Nephron (organoid): ENCODE data around the gene QRFP.

Source experiments
- H3K27ac Mint-ChIP-seq, 3 experiments: 2 replicates each; pipeline ENCODE4 v1.8.0; 2020; ENCODE audit warnings: mixed read lengths in 3 of 3, mild to moderate bottlenecking in 2 of 3, moderate library complexity in 1 of 3
- H3K27me3 Mint-ChIP-seq: 2 replicates; pipeline ENCODE4 v1.8.0; 2021; ENCODE audit warnings: low read depth, mild to moderate bottlenecking, moderate library complexity, mixed read lengths
- H3K36me3 Mint-ChIP-seq: 2 replicates; pipeline ENCODE4 v1.8.0; 2020; ENCODE audit warnings: low read depth, mixed read lengths
- H3K4me1 Mint-ChIP-seq: 2 replicates; pipeline ENCODE4 v1.8.0; 2020; ENCODE audit warnings: mixed read lengths
- H3K4me3 Mint-ChIP-seq, 3 experiments: 2 replicates each; pipeline ENCODE4 v1.8.0; 2020; ENCODE audit warnings: mild to moderate bottlenecking in 3 of 3, mixed read lengths in 3 of 3, moderate library complexity in 2 of 3
- H3K9me3 Mint-ChIP-seq: 2 replicates; pipeline ENCODE4 v1.8.0; 2020; ENCODE audit warnings: mixed read lengths
- TF ChIP-seq, protein P1 (sequence below), 3 experiments: fragments of 200-600 bp; sonication (generic); IDR thresholded peaks; one replicate each; pipeline ENCODE4 v1.5.0; 2021; ENCODE audit warnings: antibody characterized with exemption in 3 of 3; ENCODE audit not compliant: unreplicated experiment in 3 of 3

Gene QRFP

DNA sequence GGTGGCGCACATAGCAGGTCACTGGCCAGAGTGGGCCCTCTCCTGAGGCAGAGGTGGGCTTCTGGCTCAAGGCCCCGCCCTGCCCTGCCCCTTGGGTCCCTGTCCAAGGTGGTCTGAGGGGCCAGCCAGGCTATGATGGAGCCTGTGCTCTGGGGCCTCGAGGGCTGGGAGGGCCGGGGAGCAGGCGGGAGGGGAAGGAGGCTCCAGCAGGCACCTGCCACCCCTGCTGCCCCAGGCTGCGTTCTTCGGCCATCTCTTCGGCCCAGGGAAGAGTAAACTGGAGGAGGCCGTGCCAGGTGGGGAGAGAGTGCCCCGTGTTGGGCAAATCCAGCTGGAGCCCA is 27.8 kb upstream of the QRFP start:
- Mint-ChIP-seq H3K4me1 (peaks cover 27% of the 10 kb centered on the region), H3K4me3 (no peak overlapping the region), H3K27ac (no peak overlapping the region), H3K9me3 (no peaks in the 10 kb centered on the region), H3K27me3 (peaks cover 36% of the 10 kb centered on the region), H3K36me3 (no peaks in the 10 kb centered on the region)
- TF ChIP-seq, protein P1, sequence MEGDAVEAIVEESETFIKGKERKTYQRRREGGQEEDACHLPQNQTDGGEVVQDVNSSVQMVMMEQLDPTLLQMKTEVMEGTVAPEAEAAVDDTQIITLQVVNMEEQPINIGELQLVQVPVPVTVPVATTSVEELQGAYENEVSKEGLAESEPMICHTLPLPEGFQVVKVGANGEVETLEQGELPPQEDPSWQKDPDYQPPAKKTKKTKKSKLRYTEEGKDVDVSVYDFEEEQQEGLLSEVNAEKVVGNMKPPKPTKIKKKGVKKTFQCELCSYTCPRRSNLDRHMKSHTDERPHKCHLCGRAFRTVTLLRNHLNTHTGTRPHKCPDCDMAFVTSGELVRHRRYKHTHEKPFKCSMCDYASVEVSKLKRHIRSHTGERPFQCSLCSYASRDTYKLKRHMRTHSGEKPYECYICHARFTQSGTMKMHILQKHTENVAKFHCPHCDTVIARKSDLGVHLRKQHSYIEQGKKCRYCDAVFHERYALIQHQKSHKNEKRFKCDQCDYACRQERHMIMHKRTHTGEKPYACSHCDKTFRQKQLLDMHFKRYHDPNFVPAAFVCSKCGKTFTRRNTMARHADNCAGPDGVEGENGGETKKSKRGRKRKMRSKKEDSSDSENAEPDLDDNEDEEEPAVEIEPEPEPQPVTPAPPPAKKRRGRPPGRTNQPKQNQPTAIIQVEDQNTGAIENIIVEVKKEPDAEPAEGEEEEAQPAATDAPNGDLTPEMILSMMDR (IDR thresholded peaks at IDR 0.05; ENCODE audit: unreplicated experiment in 3 of 3): no peak

DNA sequence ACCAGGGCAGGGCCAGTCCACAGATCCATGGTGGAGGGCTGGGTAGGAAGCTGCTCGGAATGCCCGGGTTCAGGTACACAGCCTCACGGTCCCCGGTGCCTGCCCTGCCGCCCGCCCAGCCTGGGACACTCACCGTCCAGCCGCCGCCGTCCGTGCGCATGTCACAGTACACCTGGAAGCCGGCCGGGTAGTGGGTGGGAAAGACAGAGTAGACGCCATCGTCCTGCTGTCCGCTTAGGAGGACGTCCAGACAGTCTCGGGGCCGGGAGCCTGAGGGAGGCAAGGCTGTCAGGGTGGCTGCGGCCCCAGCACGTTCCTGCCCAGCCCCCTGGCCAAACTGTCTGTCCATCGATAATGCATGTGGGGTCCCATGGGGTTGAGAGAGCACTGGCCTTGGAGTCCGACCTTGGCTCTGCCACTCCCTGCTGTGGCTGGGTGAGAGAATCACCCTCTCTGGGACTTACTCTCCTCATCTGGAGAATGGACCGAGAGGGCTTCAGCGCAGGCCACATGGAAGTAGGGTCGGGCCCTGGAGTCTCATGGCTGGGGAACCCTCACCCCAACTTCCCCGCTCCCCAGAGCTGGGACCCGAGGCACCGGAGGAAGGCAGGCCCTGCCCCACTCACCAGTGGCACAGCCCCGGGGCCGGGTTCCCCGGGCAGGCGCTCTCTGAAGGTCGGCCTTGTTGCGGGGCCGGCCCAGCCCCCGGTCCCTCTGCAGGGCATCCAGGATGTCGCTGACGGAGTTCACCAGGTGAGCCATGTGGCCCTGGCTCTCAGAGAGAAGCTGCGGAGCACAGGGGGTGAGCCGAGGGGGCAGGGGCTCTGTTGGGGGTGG is 27.2 kb upstream of the QRFP start:
- TF ChIP-seq, protein P1 (IDR thresholded peaks at IDR 0.05; ENCODE audit: unreplicated experiment in 3 of 3): no peak
- Mint-ChIP-seq H3K27ac (no peak overlapping the region), H3K9me3 (no peaks in the 10 kb centered on the region), H3K4me1 (peaks cover 27% of the 10 kb centered on the region), H3K27me3 (peaks cover 36% of the 10 kb centered on the region), H3K36me3 (no peaks in the 10 kb centered on the region), H3K4me3 (no peak overlapping the region)

DNA sequence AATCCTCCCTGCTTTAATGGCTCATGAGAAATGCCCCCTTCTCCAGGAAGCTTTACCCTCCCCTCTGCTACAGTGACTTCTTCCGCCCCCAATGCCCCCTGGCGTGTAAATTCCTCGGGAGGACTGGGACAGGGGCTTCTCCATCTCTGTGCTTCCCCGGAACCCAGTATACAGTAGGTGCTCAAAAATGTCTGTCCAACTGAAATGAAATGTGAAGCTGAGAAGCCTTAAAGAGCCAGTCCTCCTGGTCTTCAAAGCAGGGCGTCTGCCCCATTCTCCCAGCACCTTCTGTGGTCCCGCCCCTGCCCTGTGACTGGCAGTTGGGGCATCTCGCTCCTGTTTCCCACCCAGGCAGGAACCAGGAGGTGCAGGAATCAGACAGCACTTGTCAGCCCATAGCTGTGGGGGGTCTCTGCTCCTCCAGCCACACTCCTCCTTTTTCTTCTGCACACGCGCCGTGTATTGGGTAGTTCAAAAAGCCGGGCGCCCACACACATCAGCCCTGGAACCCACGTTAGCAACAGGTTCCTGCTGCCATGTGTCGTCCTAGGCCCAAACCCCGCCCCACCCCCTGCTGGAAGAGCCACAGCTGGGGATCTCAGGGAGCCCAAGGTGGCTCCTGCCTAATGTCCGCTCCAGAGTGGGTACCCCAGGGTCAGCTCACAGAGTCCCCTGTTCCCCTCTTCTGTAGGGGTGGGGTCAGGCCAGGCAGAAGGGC is 26.4 kb upstream of the QRFP start:
- Mint-ChIP-seq H3K27ac (peak overlapping the region in 2 of 3 experiments; percentile 12 to 88), H3K36me3 (no peaks in the 10 kb centered on the region), H3K9me3 (no peaks in the 10 kb centered on the region), H3K4me3 (peak overlapping the region in 1 of 3 experiments; percentile 43), H3K4me1 (peaks cover 24% of the 10 kb centered on the region), H3K27me3 (peaks cover 36% of the 10 kb centered on the region)
- TF ChIP-seq, protein P1 (IDR thresholded peaks at IDR 0.05; ENCODE audit: unreplicated experiment in 3 of 3): no peak

DNA sequence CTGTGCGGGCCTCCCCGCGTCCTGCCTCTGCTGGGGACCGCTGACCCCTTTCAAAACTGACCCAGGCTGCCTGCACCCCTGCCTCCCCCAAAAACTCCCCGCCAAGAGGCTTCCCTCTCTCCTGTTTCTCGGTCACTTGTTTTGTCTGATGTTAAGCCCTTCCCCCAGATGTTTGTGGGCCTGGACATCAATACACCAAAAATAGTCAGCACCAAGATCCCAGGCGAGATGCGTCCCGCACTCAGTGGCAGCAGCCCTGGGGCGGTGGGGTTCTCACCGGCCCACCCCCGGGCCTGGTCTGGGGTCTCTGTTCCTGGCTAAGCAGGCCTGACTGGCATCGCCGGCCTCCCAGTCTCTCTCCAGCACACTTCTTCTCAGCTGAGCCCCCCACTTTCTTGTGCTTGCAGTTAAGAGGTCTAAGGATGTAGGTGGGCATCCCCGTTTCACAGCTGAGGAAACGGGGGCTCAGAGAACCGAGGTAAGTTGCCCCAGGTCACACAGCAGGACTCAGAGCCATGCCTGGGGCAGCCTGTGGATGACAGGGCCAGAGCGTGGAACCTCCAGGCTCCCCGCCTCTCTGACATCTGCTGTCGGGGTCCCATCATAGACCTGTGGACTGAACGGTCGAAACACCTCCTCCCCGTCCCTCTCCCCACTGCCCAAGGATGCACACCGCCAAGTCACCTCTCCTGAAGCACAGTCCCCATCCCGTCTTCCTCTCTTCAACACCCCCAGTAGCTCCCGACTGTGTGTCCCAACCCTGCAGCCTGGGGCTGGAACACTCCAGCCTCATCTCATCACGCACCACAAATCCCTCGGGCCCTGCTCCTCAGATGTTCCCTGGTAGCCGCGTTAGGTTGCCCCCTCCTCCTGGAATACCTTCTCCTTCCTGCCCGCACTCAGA is 25.6 kb upstream of the QRFP start:
- TF ChIP-seq, protein P1 (IDR thresholded peaks at IDR 0.05; ENCODE audit: unreplicated experiment in 3 of 3): no peak
- peak overlapping the region in 1 of 3 experiments; percentile 43 for H3K4me3 Mint-ChIP-seq
- H3K4me1 Mint-ChIP-seq: peaks cover 21% of the 10 kb centered on the region
- peaks cover 41% of the 10 kb centered on the region for H3K27me3 Mint-ChIP-seq
- H3K9me3 Mint-ChIP-seq: no peaks in the 10 kb centered on the region
- H3K27ac Mint-ChIP-seq: peak overlapping the region; percentile 63 to 88 (median 65)
- no peaks in the 10 kb centered on the region for H3K36me3 Mint-ChIP-seq

DNA sequence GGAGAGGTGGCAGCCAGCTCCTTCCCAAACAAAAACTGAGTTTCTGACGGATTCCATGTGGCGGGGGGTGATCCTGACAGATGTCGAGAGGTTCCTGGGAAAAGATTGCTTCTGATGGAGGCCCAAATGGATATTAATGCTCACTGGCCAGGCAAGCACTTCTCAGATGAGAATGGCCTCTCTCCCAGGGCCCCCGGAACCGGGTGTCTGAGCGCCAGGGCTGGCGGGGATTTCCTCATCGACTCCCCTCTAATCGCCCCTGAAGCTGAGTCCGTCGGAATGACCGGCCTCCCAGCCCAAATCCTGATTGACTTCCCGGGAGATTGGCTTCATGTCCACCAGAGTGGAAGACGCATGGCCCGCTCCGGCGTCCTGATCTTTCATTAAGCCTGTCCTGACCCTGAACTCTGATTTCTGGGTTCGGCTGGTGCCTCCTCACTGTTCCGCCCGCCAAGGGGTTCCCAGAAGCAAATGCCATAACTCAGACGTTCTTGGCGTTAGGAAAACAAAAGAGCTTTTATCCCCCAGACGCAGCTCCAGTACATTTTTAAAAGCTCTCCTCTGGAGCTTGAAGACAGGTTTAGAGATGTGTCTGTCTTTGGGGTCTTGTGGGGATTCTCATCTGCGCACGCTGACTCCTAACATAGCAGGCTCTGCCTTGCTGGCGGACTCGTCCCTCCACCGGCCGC is 24.8 kb upstream of the QRFP start:
- Mint-ChIP-seq H3K27ac (peak overlapping the region; percentile 63 to 88 (median 65)), H3K36me3 (no peaks in the 10 kb centered on the region), H3K4me3 (peak overlapping the region in 2 of 3 experiments; percentile 16 to 21), H3K27me3 (peaks cover 43% of the 10 kb centered on the region), H3K4me1 (peaks cover 21% of the 10 kb centered on the region), H3K9me3 (no peaks in the 10 kb centered on the region)
- TF ChIP-seq, protein P1 (IDR thresholded peaks at IDR 0.05; ENCODE audit: unreplicated experiment in 3 of 3): no peak
